ENCODE results near the gene SMIM15.

DNA sequence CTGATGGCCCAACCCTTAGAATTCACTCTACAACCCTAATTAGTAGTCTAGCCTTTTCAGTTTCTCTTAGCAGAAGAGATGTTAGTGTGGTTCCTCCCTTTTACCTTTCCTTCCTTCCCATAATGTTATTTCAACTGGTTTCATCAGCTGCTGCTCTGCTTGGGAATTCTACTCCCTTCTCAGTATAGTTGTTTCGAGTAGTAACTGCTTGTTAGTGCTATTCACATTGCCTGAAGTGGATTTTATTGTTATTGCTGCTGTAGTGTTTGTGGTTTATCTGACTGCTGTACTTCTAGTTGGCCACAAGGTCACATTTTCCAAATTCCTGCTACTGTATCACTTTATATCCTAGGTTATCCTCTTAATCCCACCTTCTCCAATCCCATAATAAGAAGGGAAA is 29.7 kb downstream of the SMIM15 start:
- TF ChIP-seq, protein P1, sequence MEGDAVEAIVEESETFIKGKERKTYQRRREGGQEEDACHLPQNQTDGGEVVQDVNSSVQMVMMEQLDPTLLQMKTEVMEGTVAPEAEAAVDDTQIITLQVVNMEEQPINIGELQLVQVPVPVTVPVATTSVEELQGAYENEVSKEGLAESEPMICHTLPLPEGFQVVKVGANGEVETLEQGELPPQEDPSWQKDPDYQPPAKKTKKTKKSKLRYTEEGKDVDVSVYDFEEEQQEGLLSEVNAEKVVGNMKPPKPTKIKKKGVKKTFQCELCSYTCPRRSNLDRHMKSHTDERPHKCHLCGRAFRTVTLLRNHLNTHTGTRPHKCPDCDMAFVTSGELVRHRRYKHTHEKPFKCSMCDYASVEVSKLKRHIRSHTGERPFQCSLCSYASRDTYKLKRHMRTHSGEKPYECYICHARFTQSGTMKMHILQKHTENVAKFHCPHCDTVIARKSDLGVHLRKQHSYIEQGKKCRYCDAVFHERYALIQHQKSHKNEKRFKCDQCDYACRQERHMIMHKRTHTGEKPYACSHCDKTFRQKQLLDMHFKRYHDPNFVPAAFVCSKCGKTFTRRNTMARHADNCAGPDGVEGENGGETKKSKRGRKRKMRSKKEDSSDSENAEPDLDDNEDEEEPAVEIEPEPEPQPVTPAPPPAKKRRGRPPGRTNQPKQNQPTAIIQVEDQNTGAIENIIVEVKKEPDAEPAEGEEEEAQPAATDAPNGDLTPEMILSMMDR (IDR thresholded peaks at IDR 0.05; ENCODE audit: extremely low read depth in 1 of 2, insufficient read depth in 1 of 2, low read depth in 1 of 2, low read length in 2 of 2), result no peak
- no peak for TF ChIP-seq JUN (IDR thresholded peaks at IDR 0.05; ENCODE audit: borderline replicate concordance, insufficient read depth, insufficient read length, low read depth)
- TF ChIP-seq, protein P2, sequence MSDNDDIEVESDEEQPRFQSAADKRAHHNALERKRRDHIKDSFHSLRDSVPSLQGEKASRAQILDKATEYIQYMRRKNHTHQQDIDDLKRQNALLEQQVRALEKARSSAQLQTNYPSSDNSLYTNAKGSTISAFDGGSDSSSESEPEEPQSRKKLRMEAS (IDR thresholded peaks at IDR 0.05; ENCODE audit: insufficient read depth, insufficient read length), result no peak
- TF ChIP-seq EZH2 (IDR thresholded peaks at IDR 0.05; ENCODE audit: borderline replicate concordance, low read depth, low read length, severe bottlenecking), result no peak
- TF ChIP-seq POLR2AphosphoS5 (IDR thresholded peaks at IDR 0.05; ENCODE audit: insufficient read depth, low read depth, low read length), result no peak
- no peak for TF ChIP-seq POLR2A (IDR thresholded peaks at IDR 0.05; ENCODE audit: low read depth, low read length)
- TF ChIP-seq MYC (IDR thresholded peaks at IDR 0.05; ENCODE audit: low read depth, low read length), result no peak
- no peak for TF ChIP-seq FOS (IDR thresholded peaks at IDR 0.05; ENCODE audit: borderline replicate concordance, insufficient read depth, low read length)
- TF ChIP-seq GATA2 (IDR thresholded peaks at IDR 0.05; ENCODE audit: insufficient read depth, insufficient read length, low read depth, low read length), result no peak
